Immature natural killer cell (primary cell): ENCODE results near the gene MAPT. TPM values are rescaled to one million over a fixed set of nuclear protein-coding genes. Genes with fewer than 3 reads are reported as not detected.
"Not testable (repeated sequence)": the region's sequence is repeated elsewhere in the genome, so short reads cannot be mapped to it uniquely, and the experiment has no call there.

Source experiments
- DNase-seq, 3 donors: peaks; one replicate each; pipeline ENCODE4 v3.0.0; 2022; ENCODE audit warnings: mixed read lengths in 1 of 3
- H3K27ac Mint-ChIP-seq, 6 donors: one replicate each; pipeline ENCODE4 v1.8.0; 2020; ENCODE audit warnings: mixed read lengths in 6 of 6, mild to moderate bottlenecking in 5 of 6, inconsistent platforms in 4 of 6, moderate library complexity in 3 of 6
- H3K27me3 Mint-ChIP-seq, 3 donors: one replicate each; pipeline ENCODE4 v1.8.0; 2020 to 2021; ENCODE audit warnings: low read depth in 3 of 3, mild to moderate bottlenecking in 3 of 3, mixed read lengths in 3 of 3, moderate library complexity in 3 of 3, inconsistent platforms in 1 of 3
- H3K36me3 Mint-ChIP-seq, 3 donors: one replicate each; pipeline ENCODE4 v1.8.0; 2020; ENCODE audit warnings: mixed read lengths in 3 of 3, inconsistent platforms in 2 of 3, mild to moderate bottlenecking in 2 of 3
- H3K4me1 Mint-ChIP-seq, 2 donors: one replicate each; pipeline ENCODE4 v1.8.0; 2020; ENCODE audit warnings: inconsistent platforms in 2 of 2, mild to moderate bottlenecking in 2 of 2, mixed read lengths in 2 of 2, moderate library complexity in 1 of 2
- H3K4me3 Mint-ChIP-seq, 5 donors: one replicate each; pipeline ENCODE4 v1.8.0; 2020; ENCODE audit warnings: mild to moderate bottlenecking in 5 of 5, mixed read lengths in 5 of 5, inconsistent platforms in 3 of 5, moderate library complexity in 3 of 5
- H3K9me3 Mint-ChIP-seq, 6 donors: one replicate each; pipeline ENCODE4 v1.8.0; 2020; ENCODE audit warnings: mild to moderate bottlenecking in 6 of 6, mixed read lengths in 6 of 6, inconsistent platforms in 4 of 6, moderate library complexity in 3 of 6
- polyA plus RNA-seq, 3 donors: library from polyadenylated mRNA; unstranded; fragments of 300-500 nt; fragmentation: Illumina TruSeq; gene quantifications; one replicate each; pipeline ENCODE4 v1.2.3, GENCODE V29; 2021

Gene MAPT
- polyA plus RNA-seq, 3 donors from 2014 or later: 0.40 TPM; not detected in 2

DNA sequence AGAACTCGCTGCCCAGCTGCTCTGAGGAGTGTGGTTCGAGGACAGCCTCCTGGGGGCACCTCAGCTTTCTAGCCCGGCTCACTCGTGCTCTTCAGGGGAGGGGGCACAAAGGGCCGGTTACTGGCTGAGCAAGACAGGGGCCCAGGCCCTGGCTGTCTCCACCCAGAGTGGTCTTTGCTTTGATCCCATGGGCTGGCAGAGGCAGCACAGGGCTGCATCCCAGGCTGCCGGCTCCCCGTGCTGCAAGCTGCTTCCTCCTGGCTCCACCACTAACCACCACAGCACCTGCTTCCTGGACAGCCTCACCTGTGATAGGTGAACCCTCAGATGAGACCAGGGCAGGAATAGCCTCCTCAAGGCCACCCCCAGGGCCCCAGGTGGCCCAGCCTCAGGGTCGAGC lies 42.9 kb upstream of the MAPT start:
- Mint-ChIP-seq H3K4me1 (peaks cover 4 to 7% of the 10 kb centered on the region in 2 donors), H3K27me3 (peaks cover 3 to 18% (median 13%) of the 10 kb centered on the region in 3 donors), H3K9me3 (peaks cover 0 to 2% (median 0%) of the 10 kb centered on the region in 6 donors), H3K4me3 (no peak overlapping the region), H3K36me3 (no peaks in the 10 kb centered on the region), H3K27ac (no peak overlapping the region)
- DNase-seq: no peak

GRCh38 chr17:45851873-45852272 lies 42.5 kb upstream of the MAPT start:
- peaks cover 0 to 2% (median 0%) of the 10 kb centered on the region in 6 donors for H3K9me3 Mint-ChIP-seq
- H3K4me1 Mint-ChIP-seq: peaks cover 4 to 7% of the 10 kb centered on the region in 2 donors
- no peak for DNase-seq
- no peaks in the 10 kb centered on the region for H3K36me3 Mint-ChIP-seq
- no peak overlapping the region for H3K27ac Mint-ChIP-seq
- H3K4me3 Mint-ChIP-seq: no peak overlapping the region
- peaks cover 3 to 21% (median 14%) of the 10 kb centered on the region in 3 donors for H3K27me3 Mint-ChIP-seq

GRCh38 chr17:45852535-45853297 lies 41.6 kb upstream of the MAPT start:
- H3K4me1 Mint-ChIP-seq: peaks cover 4 to 7% of the 10 kb centered on the region in 2 donors
- no peak overlapping the region for H3K27ac Mint-ChIP-seq
- H3K36me3 Mint-ChIP-seq: no peaks in the 10 kb centered on the region
- H3K4me3 Mint-ChIP-seq: no peak overlapping the region
- H3K27me3 Mint-ChIP-seq: peaks cover 6 to 21% (median 14%) of the 10 kb centered on the region in 3 donors
- DNase-seq: peak; percentile 30 to 46 (median 41)
- H3K9me3 Mint-ChIP-seq: peaks cover 0 to 2% (median 0%) of the 10 kb centered on the region in 6 donors

GRCh38 chr17:45854209-45854608 lies 40.1 kb upstream of the MAPT start:
- H3K27ac Mint-ChIP-seq: no peak overlapping the region
- DNase-seq: no peak
- no peaks in the 10 kb centered on the region for H3K36me3 Mint-ChIP-seq
- H3K4me3 Mint-ChIP-seq: no peak overlapping the region
- peaks cover 6 to 22% (median 17%) of the 10 kb centered on the region in 3 donors for H3K27me3 Mint-ChIP-seq
- H3K4me1 Mint-ChIP-seq: peaks cover 4 to 7% of the 10 kb centered on the region in 2 donors
- H3K9me3 Mint-ChIP-seq: peaks cover 0 to 2% (median 0%) of the 10 kb centered on the region in 6 donors

- H3K27me3 Mint-ChIP-seq: peaks cover 6 to 23% (median 11%) of the 10 kb centered on the region in 3 donors
These were observed 38.5 kb upstream of the MAPT start for GRCh38 chr17:45855691-45856336.

GRCh38 chr17:45857977-45858708 lies 36.2 kb upstream of the MAPT start:
- H3K9me3 Mint-ChIP-seq: peaks cover 0 to 2% (median 0%) of the 10 kb centered on the region in 6 donors
- H3K27me3 Mint-ChIP-seq: peaks cover 6 to 20% (median 14%) of the 10 kb centered on the region in 3 donors
- no peaks in the 10 kb centered on the region for H3K36me3 Mint-ChIP-seq
- H3K4me1 Mint-ChIP-seq: no peaks in the 10 kb centered on the region
- no peak for DNase-seq
- no peak overlapping the region for H3K27ac Mint-ChIP-seq
- no peak overlapping the region for H3K4me3 Mint-ChIP-seq

More at GRCh38 chr17:45855691-45856336, 38.5 kb upstream of the MAPT start:
- Mint-ChIP-seq H3K4me3 (no peak overlapping the region), H3K9me3 (peaks cover 0 to 2% (median 0%) of the 10 kb centered on the region in 6 donors), H3K4me1 (peaks cover 4 to 7% of the 10 kb centered on the region in 2 donors), H3K36me3 (no peaks in the 10 kb centered on the region), H3K27ac (no peak overlapping the region)
- no peak for DNase-seq

- H3K9me3 Mint-ChIP-seq: no peaks in the 10 kb centered on the region
- peaks cover 4 to 18% (median 10%) of the 10 kb centered on the region in 3 donors for H3K27me3 Mint-ChIP-seq
- no peak overlapping the region for H3K4me3 Mint-ChIP-seq
- H3K27ac Mint-ChIP-seq: no peak overlapping the region
- no peaks in the 10 kb centered on the region for H3K4me1 Mint-ChIP-seq
- H3K36me3 Mint-ChIP-seq: no peaks in the 10 kb centered on the region
- DNase-seq: no peak
These were observed 33.2 kb upstream of the MAPT start for GRCh38 chr17:45861165-45861564.

GRCh38 chr17:45862127-45862526 lies 32.2 kb upstream of the MAPT start:
- not testable (repeated sequence) for H3K4me1 Mint-ChIP-seq, H3K36me3 Mint-ChIP-seq, DNase-seq, H3K27ac Mint-ChIP-seq, H3K4me3 Mint-ChIP-seq, H3K9me3 Mint-ChIP-seq
- H3K27me3 Mint-ChIP-seq: peaks cover 2 to 15% (median 7%) of the 10 kb centered on the region in 3 donors

DNA sequence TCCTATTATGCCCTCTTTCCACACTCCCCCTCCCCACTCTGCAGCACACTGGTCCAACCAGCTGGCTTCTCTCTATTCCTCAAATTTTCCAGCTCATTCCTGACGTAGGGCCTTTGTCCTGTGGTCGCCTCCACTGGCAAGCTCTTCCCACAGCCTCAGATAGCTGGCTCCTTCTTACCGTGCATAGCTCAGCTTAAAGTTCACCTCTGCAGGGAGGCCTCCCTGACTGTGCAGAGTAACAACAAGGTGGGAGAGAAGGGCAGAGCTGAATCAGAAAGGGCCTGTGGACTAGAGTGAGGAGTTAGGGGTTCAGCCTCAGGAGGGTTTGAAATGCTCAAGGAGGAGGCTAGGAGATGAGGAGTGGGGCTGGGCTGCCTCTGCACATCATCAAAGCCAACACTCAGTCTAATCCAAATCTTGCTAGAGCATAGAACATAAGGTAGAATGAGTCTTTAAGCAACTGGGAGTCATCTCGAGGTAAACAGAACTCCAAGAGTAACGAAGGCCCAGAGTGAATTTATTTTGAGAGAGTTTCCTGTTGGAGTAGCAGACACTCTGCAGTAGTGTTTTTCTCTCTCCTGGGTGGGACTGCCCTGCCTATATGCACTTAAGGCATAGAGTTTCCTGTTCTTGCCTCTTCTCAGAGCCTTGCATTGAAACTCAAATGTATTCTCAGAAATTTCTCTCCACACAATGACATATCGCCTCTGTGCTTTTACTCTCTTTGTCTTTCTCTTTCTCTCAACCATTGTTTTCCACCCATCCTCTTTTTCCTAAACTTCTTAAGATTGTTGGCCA lies 30.3 kb upstream of the MAPT start:
- H3K36me3 Mint-ChIP-seq: no peaks in the 10 kb centered on the region
- H3K9me3 Mint-ChIP-seq: no peaks in the 10 kb centered on the region
- no peaks in the 10 kb centered on the region for H3K4me1 Mint-ChIP-seq
- peaks cover 0 to 12% (median 7%) of the 10 kb centered on the region in 3 donors for H3K27me3 Mint-ChIP-seq
- H3K27ac Mint-ChIP-seq: no peak overlapping the region
- H3K4me3 Mint-ChIP-seq: no peak overlapping the region
- no peak for DNase-seq

DNA sequence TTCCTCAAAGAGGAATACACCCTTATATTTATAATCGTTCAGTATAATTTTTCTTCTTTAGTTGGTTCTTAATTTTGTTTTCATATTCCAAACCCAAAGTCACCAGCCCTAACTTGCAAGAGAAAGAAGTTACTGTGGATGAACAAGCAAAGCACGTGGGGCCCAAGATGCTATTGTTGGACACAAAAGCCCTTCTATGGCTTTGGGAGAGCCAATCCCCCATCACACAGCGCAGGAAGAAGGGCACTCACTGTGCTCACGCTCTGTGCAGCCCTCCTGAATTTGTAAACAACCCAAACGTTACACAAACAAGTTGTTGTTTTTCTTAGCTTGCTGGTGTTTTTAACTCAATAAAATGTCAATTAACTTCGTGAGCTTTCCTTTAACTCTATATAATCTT lies 27.2 kb upstream of the MAPT start:
- Mint-ChIP-seq H3K36me3 (no peaks in the 10 kb centered on the region), H3K9me3 (no peaks in the 10 kb centered on the region), H3K4me3 (no peak overlapping the region), H3K27me3 (peaks cover 0 to 14% (median 4%) of the 10 kb centered on the region in 3 donors), H3K4me1 (no peaks in the 10 kb centered on the region), H3K27ac (no peak overlapping the region)
- DNase-seq: no peak

DNA sequence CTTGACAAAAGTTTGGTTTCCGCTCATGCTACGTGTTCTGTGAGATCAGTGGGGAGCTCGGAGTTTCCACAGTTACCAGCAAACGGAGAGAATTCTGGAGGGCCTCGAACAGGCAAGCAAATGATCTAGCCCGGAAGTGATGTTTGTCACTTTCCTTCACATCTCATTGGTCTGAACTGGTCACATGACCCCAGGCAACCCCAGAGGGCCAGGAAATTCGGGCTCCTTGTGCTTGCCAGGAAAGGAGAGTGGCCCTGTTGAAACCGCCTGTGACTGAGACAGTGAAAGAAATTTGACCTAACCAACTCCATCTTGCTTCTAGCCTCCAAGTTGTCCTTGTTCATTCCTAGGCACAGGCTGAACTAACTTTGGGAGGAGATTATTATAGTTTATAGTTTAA lies 26.7 kb upstream of the MAPT start:
- Mint-ChIP-seq H3K4me1 (no peaks in the 10 kb centered on the region), H3K27ac (no peak overlapping the region), H3K4me3 (no peak overlapping the region), H3K9me3 (no peaks in the 10 kb centered on the region), H3K27me3 (peaks cover 1 to 12% (median 3%) of the 10 kb centered on the region in 3 donors), H3K36me3 (no peaks in the 10 kb centered on the region)
- DNase-seq: no peak

GRCh38 chr17:45868276-45868675 lies 26.1 kb upstream of the MAPT start:
- no peak for DNase-seq
- Mint-ChIP-seq H3K4me3 (no peak overlapping the region), H3K9me3 (no peaks in the 10 kb centered on the region), H3K36me3 (no peaks in the 10 kb centered on the region), H3K4me1 (no peaks in the 10 kb centered on the region), H3K27me3 (peaks cover 1 to 6% (median 3%) of the 10 kb centered on the region in 3 donors), H3K27ac (no peak overlapping the region)

- DNase-seq: no peak
- no peaks in the 10 kb centered on the region for H3K4me1 Mint-ChIP-seq
- H3K36me3 Mint-ChIP-seq: no peaks in the 10 kb centered on the region
- H3K9me3 Mint-ChIP-seq: no peaks in the 10 kb centered on the region
- H3K27me3 Mint-ChIP-seq: peaks cover 0 to 6% (median 1%) of the 10 kb centered on the region in 3 donors
- no peak overlapping the region for H3K4me3 Mint-ChIP-seq
- H3K27ac Mint-ChIP-seq: no peak overlapping the region
These were observed 24.5 kb upstream of the MAPT start for GRCh38 chr17:45869676-45870341.
